Pulmonary artery endothelial cell (primary cell): ENCODE results near the gene NARF. TPM values are rescaled to one million over a fixed set of nuclear protein-coding genes. Genes with fewer than 3 reads are reported as not detected.

ENCODE experiments used
- DNase-seq: peaks from one replicate; pipeline ENCODE4 v3.0.0-alpha.2; 2011; ENCODE audit warnings: low read depth, low spot score
- total RNA-seq: library from RNA; depleted of rRNA; stranded (reverse); fragments of >200 nt; gene quantifications from 2 replicates; pipeline ENCODE4 v1.2.3, GENCODE V29; 2014

The NARF gene
- total RNA-seq, 1 donor from 2014 or later = 51.4 TPM

DNA sequence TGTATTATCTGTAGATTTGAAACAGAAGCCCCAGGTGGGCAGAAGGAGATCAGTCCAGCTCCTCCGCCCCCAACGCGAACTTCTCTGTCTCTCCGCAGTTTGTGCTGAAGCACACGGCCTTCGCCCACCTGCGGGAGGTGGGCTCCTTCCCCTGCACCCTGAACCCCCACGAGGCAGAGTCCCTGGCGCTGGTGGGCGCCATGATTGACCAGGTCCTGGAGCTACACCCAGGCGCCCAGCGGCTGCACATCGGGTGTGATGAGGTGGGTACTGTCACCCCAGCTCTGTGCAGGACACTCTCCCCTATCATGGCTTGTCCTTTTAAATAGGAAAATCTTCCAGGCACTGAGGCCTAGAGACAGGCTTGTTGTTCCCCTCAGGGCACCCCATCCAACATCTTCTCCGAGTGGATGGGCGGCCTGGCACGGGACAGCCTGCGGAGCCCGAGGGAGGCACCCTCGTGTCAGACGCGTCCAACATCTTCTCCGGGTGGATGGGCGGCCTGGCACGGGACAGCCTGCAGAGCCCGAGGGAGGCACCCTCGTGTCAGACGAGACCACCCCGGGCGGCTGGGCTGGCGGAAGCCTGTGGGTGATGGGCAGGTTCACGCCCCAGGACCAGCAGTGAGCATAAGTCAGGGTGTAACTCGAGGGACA is 24.9 kb upstream of the NARF start:
- no peak for DNase-seq

DNA sequence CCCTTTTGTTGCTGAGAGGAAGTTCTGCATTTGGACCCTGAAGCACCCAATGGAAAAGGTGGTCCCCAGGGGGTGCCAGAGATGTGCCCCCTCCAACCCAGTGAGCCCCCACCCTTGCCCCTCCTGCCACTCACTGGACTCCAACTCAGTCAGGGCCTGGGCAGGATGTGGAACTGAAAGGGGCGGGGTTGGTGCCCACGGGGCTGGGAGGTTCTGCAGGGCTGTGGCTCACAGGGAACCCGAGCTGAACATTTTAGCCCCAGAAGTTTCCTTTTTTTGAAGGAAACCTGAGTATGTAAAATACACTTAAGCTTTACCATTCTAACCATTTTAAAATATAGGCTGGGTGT is 24.4 kb upstream of the NARF start:
- DNase-seq = no peak

DNA sequence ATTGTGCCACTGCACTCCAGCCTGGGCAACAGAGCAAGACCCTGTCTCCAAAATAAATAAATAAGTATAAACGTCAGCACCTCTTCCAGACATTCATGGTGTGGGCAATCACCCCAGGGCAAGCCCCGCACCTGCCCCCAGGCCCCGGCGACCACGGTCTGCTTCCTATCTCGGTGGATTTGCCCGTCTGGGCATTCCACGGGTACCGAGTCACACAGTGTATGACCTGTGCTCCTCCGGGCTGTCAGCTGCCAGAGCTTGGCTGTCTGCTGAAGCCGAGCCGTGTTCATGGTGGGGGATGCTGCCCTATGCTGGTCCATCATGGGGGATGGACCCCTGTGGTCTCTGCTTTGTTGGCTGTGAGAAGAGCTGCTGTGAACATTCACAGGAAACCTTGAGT is 23.4 kb upstream of the NARF start:
- no peak for DNase-seq

DNA sequence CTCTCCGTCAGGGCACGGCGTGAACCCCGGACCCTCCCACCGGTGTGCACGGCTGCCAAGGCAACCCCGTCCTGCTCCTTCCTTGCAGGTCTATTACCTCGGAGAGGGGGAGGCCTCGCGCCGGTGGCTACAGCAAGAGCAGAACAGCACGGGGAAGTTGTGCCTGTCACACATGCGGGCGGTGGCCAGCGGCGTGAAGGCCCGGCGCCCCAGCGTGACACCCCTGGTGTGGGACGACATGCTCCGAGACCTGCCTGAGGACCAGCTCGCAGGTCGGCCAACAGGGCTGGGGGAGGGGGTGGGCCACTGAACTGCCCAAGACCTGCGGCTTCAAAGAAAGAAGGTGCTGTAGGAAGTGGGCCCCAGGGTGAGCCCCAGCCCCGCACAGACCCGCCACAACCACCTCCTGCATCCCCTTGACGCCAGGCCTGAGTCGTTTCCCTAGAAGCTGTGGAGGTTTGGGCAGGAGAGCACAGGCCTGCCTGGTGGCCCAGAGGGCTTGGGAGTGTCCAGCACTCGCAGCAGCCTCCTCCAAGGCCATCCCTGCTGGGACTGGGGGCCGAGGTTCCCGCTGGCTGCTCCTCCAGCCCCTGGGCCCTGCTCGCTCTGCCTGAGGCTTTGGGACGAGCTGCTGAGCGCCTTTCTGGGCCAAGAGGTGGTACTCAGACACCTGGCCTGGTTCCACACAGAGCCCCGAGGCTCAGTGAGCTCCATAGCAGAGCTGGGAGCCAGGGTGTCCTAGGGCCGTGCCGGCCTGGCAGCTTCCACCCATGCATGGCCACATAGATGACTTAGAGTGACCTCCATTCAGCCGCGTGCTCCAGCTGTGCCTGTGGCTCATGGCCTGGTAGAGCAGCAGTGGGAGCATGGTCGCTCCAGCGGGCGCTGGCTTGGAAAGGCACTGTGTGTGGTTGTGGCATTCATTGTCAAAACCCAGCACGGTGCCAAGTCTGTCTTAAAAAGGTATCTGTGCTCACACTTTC is 22.6 kb upstream of the NARF start:
- DNase-seq = no peak

DNA sequence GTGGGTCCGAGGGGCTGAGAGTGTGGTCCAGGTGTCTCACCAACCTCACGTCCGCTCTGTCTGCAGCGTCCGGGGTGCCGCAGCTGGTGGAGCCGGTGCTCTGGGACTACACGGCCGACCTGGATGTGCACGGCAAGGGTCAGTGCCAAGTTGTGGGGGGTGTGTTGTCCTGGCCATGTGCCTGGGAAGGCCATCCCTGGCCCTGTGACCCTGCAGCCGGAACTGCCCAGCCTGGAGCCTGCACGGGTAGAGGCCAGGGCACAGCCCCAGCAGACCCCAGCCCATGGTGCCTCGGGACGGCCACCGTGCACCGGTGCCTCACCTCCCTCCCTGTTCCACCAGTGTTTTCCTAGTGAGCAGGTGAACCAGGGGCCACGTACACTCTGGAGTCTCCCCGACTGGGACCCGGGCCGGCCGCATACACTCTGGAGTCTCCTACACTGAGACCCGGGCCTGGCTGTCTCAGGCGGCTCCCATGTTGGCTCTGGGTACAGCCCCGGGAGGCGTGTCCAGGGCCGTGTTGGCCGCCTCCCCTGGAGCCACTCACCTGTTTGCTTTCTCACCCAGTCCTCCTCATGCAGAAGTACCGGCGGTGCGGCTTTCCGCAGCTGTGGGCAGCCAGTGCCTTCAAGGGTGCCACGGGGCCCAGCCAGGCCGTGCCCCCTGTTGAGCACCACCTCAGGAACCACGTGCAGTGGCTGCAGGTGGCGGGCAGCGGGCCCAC is 21.8 kb upstream of the NARF start:
- no peak for DNase-seq

DNA sequence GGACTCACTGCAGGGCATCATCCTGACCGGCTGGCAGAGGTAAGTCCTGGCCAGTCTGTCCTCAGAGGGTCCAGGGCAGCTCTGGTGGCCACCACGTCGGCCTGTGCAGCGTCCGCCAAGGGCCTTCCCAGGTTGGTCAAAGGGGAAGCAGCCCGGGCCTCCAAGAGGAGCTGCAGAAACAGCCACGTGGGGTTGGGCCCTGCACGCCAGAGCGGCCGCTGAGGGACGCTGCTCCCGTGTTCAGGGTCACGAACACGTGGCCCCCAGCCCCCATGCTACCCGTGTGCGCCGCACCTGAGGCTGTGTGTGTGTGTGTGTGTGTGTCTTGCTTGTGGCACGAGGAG is 21.2 kb upstream of the NARF start:
- DNase-seq = no peak

DNA sequence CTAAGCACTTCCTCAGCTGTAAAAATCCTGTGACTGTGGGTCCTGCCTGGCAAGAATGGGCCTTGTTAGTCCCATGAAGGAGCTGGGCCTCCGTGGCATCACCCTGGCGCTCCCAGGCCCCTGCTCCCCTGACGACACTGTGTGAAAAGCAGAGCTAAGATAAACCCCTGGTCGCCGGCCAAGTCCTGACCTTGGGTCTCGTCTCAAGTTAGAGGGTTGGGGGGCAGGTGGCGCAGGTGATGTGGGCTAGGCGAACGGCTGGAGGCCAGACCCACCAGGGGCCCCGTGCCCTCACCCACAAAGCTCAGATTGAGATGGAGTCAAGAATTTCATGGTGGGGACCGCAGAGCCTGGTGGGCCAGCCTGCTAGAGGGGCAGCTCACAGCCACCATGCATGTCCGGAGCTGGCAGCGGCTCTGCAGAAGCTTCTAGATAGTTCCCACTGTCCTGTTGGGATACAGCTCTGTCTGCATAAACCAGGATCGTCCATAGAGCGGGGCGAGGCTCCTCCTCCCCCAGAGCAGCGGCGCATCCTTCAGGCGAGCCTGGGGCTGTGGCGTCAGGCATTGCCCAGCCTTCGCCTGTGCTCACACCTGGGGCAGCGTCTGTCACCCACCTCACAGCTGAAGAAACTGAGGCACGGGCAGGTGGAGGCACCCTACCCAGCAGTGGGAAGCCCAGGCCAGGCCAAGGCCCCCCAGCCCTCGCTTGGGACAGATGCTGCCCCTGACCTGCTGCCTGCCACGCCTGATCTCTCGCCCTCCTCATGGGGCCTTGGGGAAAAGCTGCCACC is 19.9 kb upstream of the NARF start:
- DNase-seq = no peak

DNA sequence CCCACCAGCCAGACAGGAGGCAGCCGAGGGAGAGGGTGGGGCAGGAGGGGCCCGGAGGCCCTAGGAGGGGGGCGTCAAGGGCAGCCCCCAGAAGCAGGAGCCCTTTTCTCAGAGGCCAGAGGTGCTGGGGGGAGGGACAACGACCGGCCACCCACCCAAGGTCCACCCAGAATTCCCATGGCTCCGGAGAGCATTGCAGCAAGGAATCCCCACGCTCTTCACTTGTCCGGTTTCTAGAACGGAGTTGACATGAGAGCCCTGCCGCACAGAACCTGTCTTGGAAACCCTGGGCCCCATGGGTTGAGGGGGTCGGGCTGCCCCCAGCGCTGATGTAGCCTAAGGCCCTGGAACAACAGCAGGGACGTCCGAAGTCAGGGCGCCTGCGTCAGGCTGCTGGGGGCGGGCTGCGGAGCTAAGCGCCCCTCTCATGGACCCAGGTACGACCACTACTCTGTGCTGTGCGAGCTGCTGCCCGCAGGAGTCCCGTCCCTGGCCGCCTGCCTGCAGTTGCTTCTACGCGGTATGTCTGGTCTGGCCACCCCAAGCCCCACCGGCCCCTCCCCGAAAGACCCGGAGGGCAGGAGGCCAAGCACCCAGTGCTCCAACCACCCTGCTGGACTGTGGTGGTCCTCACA is 19.2 kb upstream of the NARF start:
- no peak for DNase-seq

DNA sequence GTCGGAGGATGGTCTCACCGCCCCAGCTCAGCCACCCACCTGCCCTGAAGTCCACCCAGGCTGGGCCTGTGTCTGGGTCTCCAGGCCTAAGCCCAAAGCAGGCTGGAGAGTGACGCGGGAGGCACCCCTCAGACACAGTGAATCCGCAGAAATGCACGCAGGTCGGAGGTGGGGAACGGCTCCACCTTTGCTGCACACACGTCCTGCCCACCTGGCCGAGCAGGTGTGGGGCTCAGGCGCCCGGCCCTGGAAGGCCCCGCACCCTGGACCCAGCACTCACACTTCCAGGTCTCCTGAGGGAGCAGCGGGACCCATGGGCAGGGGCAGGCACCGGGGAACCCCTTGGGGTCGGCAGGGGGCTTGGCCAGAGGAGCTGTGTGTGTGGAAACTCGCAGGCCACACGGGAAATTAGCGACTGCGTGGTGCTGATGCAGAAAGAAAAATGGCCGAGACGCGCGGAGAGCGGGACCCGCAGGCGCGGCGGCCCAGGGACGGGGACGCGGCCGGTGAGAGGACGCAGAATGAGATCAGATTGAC is 18.6 kb upstream of the NARF start:
- DNase-seq = no peak

DNA sequence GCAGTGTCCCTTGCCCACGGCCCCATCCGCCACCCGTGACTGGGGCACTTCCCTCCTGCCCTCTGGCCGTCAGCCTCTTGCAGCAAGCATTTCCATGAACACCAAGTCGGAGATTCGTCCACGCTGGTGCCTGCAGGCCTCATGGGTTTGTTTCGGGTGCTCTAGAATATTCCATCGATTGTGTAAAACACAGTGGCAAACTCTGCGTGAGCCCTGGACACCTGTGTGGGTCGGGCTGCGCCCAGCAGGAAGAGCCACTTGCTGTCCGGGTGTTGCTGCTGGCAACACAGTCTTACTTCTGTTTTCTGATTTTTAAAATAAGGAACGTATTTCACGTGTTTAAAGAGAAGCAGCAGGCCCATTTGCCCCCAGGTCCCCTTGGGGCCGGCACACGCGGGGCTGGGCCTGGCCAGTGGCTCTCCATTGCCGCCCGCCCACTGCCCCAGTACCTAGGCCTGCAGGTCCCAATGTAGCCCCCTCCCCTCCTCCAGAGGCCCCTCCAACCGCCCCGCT is 18.0 kb upstream of the NARF start:
- no peak for DNase-seq

DNA sequence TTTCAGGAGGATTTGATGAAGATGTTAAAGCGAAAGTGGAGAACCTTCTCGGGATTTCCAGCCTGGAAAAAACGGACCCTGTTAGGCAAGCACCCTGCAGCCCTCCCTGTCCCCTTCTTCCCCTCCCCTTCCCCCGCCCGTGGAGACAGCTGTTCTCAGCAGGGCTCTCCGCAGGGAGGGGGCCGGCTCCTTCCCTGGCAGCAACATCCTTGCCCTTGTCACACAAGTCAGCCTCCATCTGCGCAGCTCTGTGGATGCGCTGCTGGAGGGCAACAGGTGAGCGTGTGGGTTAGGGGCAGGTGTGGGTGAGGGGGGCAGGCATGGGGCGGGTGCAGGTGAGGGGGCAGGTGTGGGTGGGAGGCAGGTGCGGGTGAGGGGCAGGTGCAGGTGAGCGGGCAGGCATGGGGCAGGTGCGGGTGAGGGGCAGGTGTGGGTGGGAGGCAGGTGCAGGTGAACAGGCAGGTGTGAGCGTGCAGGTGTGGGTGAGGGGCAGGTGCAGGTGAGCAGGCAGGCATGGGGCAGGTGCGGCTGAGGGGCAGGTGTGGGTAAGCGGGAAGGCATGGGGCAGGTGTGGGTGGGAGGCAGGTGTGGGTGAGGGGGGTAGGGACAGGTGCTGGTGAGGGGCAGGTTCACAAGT is 17.4 kb upstream of the NARF start:
- no peak for DNase-seq

DNA sequence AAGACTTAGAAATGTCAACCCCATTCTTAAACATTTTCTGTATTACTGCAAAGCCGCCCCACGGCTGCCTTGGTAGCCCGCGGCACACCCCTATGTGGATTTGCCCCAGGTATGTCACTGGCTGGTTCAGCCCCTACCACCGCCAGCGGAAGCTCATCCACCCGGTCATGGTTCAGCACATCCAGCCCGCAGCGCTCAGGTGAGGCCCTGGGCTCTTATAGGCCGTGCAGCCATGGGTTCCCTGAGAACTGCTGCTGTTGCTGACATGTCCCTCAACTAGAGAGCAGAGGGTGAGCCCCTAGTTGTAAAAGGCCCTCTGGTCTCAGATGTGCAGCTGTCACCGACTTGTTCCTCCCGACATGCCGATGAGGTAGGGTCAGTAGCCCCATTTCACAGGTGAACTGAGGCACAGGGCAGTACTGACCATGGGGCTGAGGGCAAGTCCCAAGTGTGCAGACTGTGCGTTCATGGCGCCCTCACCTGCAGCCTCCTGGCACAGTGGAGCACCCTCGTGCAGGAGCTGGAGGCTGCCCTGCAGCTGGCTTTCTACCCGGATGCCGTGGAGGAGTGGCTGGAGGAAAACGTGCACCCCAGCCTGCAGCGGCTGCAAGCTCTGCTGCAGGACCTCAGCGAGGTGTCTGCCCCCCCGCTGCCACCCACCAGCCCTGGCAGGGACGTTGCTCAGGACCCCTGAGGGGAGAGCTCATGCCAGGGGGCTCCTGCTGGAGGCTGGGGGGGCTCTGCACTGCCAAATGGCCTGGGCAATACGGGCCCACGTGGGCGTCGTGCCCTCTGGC is 16.7 kb upstream of the NARF start:
- no peak for DNase-seq

DNA sequence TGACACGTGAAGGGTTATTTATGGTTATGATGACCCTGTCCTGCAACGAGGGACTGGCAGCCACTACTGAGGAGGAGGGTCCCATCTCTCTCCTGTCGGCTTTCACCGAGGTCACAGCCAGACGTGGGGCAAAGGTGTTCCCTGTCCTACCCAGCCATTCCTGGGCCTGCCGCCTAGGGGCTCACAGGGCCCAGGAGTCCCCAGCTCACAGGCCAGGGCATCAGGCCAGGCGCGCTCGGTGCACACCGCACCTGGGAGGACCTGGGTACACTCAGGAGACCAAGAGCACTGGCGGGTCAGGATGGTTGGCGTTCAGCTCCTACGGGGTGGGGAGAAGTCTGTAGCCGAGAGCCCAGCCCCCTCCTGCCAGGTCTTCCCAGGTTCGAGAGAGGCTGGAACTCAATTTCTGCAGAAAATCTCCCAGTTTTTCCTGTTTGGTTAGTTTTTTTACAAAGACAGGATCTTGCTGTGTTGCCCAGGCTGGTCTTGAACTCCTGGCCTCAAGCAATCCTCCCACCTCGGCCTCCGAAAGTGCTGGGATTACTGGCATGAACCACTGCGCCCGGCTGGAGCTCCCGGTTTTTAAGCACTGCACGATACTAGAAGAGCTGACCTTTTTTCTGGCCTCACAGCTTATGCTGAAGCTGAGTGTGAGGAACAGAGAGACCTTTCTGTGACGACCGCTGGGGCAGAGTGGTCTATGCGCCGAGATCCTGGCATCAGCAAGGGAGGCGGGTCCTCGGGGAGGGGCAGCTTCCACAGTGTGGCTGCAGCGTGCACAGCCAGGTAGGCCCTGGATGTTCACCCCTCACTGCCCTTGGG is 15.7 kb upstream of the NARF start:
- DNase-seq = no peak

DNA sequence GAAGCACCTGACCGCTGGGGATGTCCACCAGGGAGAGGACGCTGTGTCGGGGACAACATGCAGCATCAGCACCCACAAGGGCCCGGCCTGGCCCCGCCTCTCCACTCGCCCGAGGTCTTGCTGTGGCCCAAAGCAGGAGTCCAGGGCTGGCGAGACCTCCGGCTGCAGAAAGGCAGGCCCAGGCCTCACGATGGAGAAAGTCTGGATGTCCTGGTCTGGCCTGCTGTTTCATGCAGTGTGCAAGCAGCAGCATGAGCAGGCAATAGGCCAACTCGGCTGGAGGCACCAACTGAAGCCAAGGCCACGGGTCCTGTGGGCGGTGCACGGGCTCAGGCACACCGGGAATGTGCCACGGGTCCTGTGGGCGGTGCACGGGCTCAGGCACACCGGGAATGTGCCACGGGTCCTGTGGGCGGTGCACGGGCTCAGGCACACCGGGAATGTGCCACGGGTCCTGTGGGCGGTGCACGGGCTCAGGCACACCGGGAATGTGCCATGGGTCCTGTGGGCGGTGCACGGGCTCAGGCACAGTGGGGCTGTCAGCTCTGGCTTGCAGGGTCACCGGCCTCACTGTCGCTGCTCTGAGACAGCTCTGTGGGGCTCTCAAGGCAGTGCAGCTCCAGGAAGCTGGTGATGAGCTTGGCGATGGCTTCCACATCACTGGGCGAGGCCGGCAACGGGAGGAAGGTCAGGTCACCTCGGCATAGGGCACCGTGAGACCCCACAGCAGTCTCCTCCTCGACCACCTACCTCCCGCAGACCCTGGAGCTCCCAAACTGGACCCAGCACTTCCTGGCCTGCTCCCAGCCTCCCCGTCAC is 14.9 kb upstream of the NARF start:
- DNase-seq = no peak

DNA sequence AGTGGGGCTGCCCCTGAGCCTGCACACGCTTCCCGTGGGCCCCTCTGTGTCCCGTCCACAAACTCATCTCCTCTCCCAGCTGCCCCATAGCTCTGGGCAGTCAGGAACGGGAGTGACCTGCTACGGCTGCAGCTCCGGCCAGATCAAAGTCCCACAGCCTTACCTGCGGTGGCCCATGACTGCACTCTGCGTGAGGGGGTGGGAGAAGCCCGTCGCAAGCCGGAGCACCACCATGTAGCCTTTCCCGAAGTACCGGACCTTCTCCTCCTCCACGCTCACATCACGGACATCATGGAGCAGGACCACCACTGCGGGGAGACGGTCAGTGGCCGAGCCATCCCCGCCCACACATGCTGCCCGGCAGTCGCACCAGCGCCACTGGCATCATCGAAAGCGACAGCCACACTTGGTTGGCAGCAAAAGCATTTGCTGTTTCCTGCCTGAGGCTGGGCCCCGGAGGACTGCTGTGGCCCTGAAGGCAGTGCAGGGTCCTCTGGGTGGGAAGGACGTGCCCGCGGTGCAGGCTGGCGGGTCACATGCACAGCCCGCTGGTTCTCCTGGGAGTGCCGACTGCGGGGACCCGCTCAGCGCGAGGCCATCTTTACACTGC is 14.2 kb upstream of the NARF start:
- no peak for DNase-seq

DNA sequence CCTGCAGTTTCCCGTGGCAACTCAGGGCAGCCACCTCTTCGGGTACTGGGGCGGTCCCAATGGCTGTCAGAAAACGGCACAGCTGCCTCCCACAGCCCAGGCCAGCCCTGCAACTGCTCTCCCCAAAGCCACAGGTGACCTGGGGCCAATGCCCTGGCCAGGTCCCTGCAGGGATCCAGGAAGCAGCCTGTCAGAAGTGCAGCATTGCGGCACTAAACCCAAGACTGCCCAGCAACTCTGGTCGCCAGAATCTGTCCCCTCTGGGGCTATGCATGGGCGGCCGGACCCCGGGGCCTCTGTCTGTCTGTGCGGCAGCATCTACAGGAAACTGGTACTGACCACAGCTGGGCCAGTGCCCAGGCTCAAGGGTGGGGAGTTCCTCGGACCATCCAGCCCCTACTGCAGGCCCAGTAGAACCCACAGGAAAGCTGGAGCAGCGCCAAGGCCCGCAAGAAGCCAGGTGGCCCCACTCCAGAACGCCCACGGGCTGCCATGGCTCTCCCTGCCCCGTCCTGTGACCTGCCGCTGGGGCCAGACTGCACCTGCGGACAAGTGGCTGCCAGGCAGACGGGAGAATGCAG is 13.5 kb upstream of the NARF start:
- no peak for DNase-seq

DNA sequence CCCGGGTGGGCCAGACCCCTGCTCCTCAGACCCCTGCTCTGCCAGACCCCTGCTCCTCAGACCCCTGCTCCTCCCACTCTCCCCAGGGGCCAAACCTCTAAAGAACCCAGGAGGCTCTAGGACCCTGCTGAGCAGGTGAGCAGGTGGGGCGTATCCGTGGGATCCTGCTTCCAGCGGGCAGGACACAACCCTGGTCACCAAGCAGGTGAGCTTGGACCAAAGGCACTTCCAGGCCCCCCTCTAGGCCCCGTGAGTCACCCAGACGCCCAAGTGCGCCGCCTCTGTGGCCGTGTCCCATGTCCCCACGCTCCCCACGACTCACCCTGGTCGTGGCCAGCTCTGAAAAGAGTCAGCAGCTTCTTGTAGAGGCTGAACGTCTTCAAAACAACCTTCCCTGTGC is 13.0 kb upstream of the NARF start:
- DNase-seq = no peak
